Small intestine (tissue), 7 donors: ENCODE data around the gene KLF6. TPM values are rescaled to one million over a fixed set of nuclear protein-coding genes. Genes with fewer than 3 reads are reported as not detected.
A peak's percentile ranks its signal among the peaks of the same experiment; 100 is the strongest.

ENCODE experiments used
- DNase-seq, 2 donors: peaks; one replicate each; pipeline versions ENCODE4 v3.0.0 to v3.0.0-alpha.2; 2013
- FAIRE-seq: peaks from 2 replicates; lab custom pipeline; 2012; peaks lifted over from hg19 to GRCh38; lab: Jason Lieb, UNC
- H3K27ac ChIP-seq, 3 donors: one replicate each; pipeline ENCODE4 v1.5.1; 2013; ENCODE audit warnings: low read length in 2 of 3, mild to moderate bottlenecking in 2 of 3, control low read depth in 1 of 3, inconsistent platforms in 1 of 3, low read depth in 1 of 3, moderate library complexity in 1 of 3
- H3K27me3 ChIP-seq, 3 donors: one replicate each; pipeline ENCODE4 v1.6.1; 2013; ENCODE audit warnings: low read length in 3 of 3, inconsistent platforms in 1 of 3; ENCODE audit not compliant: control insufficient read depth in 3 of 3, insufficient read depth in 3 of 3
- H3K36me3 ChIP-seq, 3 donors: one replicate each; pipeline ENCODE4 v1.6.1; 2013; ENCODE audit warnings: low read length in 3 of 3, inconsistent platforms in 1 of 3, low read depth in 1 of 3, mild to moderate bottlenecking in 1 of 3, moderate library complexity in 1 of 3; ENCODE audit not compliant: control insufficient read depth in 3 of 3, insufficient read depth in 2 of 3
- H3K4me1 ChIP-seq, 3 donors: one replicate each; pipeline ENCODE4 v1.6.1; 2013; ENCODE audit warnings: low read length in 2 of 3, inconsistent platforms in 1 of 3, low read depth in 1 of 3, mild to moderate bottlenecking in 1 of 3, moderate library complexity in 1 of 3; ENCODE audit not compliant: control insufficient read depth in 3 of 3, insufficient read depth in 2 of 3
- H3K4me3 ChIP-seq, 3 donors: one replicate each; pipeline ENCODE4 v1.5.1; 2013; ENCODE audit warnings: low read length in 3 of 3, control low read depth in 1 of 3, inconsistent platforms in 1 of 3, low read depth in 1 of 3, mild to moderate bottlenecking in 1 of 3, moderate library complexity in 1 of 3
- H3K9me3 ChIP-seq, 2 donors: one replicate each; pipeline ENCODE4 v1.6.1; 2013; ENCODE audit warnings: low read depth in 1 of 2, low read length in 1 of 2; ENCODE audit not compliant: control insufficient read depth in 2 of 2, insufficient read depth in 1 of 2
- WGBS, 3 donors: extraction: QIAGEN DNeasy Blood & Tissue Kit; methylation state at CpG; one replicate each; pipeline ENCODE4 v1.1.7; 2013; 5-methylcytosine and 5-hydroxymethylcytosine counted together
- polyA plus RNA-seq, 4 donors: library from polyadenylated mRNA; stranded (reverse) in 3 of 4; unstranded in 1 of 4; fragments of 200-250 nt in 3 of 4; fragments of 120-200 nt in 1 of 4; gene quantifications; one replicate each; pipeline versions ENCODE4 v1.2.1 to v1.2.3, GENCODE V29; 2013
- donor health status: healthy with polysubstance abuse.
- donor health status: control.
- donor health status: control.
- donor health status: Bipolar disorder and iron deficiency.
- donor health status: healthy.

The KLF6 gene
- polyA plus RNA-seq, 4 donors: 47.3 to 97.7 (median 72.1) TPM

GRCh38 chr10:3783316-3783681 lies 1.7 kb downstream of the KLF6 start:
- FAIRE-seq (no peak), DNase-seq (peak; percentile 60 to 88)
- no peaks in the 10 kb centered on the region for H3K9me3 ChIP-seq
- H3K27ac ChIP-seq: peak overlapping the region; percentile 98 to 100 (median 100)
- no peaks in the 10 kb centered on the region for H3K27me3 ChIP-seq
- peaks cover 6 to 41% (median 9%) of the 10 kb centered on the region in 3 donors for H3K4me1 ChIP-seq
- peaks cover 24 to 38% (median 29%) of the 10 kb centered on the region in 3 donors for H3K36me3 ChIP-seq
- WGBS, 3 donors: 0 to 1% (median 0%) methylated on average over 12 of the region's 12 CpGs
- H3K4me3 ChIP-seq: peak overlapping the region; percentile 71 to 99 (median 98)

GRCh38 chr10:3782451-3783315 lies 2.3 kb downstream of the KLF6 start:
- H3K9me3 ChIP-seq: no peaks in the 10 kb centered on the region
- peaks cover 6 to 41% (median 9%) of the 10 kb centered on the region in 3 donors for H3K4me1 ChIP-seq
- peak overlapping the region; percentile 98 to 100 (median 100) for H3K27ac ChIP-seq
- H3K27me3 ChIP-seq: no peaks in the 10 kb centered on the region
- peak; percentile 75 to 94 for DNase-seq
- no peak for FAIRE-seq
- H3K36me3 ChIP-seq: peaks cover 25 to 41% (median 32%) of the 10 kb centered on the region in 3 donors
- H3K4me3 ChIP-seq: peak overlapping the region; percentile 71 to 99 (median 98)
- 2 to 7% (median 2%) methylated on average over 13 of the region's 13 CpGs for whole genome bisulfite sequencing, 3 donors

GRCh38 chr10:3782146-3782450 lies 2.9 kb downstream of the KLF6 start:
- H3K27me3 ChIP-seq: no peaks in the 10 kb centered on the region
- no peak for DNase-seq
- H3K27ac ChIP-seq: peak overlapping the region; percentile 98 to 100 (median 100)
- WGBS, 3 donors: 16 to 29% (median 21%) methylated on average over 8 of the region's 8 CpGs
- H3K9me3 ChIP-seq: no peaks in the 10 kb centered on the region
- FAIRE-seq: no peak
- peak overlapping the region; percentile 71 to 99 (median 98) for H3K4me3 ChIP-seq
- H3K4me1 ChIP-seq: peaks cover 6 to 42% (median 9%) of the 10 kb centered on the region in 3 donors
- peaks cover 25 to 44% (median 32%) of the 10 kb centered on the region in 3 donors for H3K36me3 ChIP-seq

GRCh38 chr10:3781468-3782145 lies 3.4 kb downstream of the KLF6 start:
- 54 to 77% (median 63%) methylated on average over 31 of the region's 31 CpGs for WGBS, 3 donors
- H3K9me3 ChIP-seq: no peaks in the 10 kb centered on the region
- no peak for FAIRE-seq

GRCh38 chr10:3780771-3781467 lies 4.1 kb downstream of the KLF6 start:
- H3K27ac ChIP-seq: peak overlapping the region; percentile 19 to 100 (median 100)
- no peaks in the 10 kb centered on the region for H3K27me3 ChIP-seq
- WGBS, 3 donors: 51 to 68% (median 57%) methylated on average over 16 of the region's 16 CpGs
- DNase-seq (peak in 1 of 2 donors; percentile 34), FAIRE-seq (no peak)
- H3K4me1 ChIP-seq: peaks cover 6 to 46% (median 14%) of the 10 kb centered on the region in 3 donors
- peaks cover 25 to 50% (median 35%) of the 10 kb centered on the region in 3 donors for H3K36me3 ChIP-seq
- H3K4me3 ChIP-seq: peak overlapping the region; percentile 16 to 98 (median 38)
- H3K9me3 ChIP-seq: no peaks in the 10 kb centered on the region

More at GRCh38 chr10:3781468-3782145, 3.4 kb downstream of the KLF6 start:
- Histone ChIP-seq H3K4me3 (peak overlapping the region in 2 of 3 donors; percentile 71 to 98), H3K36me3 (peaks cover 25 to 46% (median 32%) of the 10 kb centered on the region in 3 donors), H3K27me3 (no peaks in the 10 kb centered on the region), H3K4me1 (peaks cover 6 to 45% (median 10%) of the 10 kb centered on the region in 3 donors), H3K27ac (peak overlapping the region; percentile 98 to 100 (median 100))
- peak in 1 of 2 donors; percentile 30 for DNase-seq

- WGBS, 3 donors: 53 to 73% (median 65%) methylated on average over 17 of the region's 17 CpGs
- FAIRE-seq (no peak), DNase-seq (peak in 1 of 2 donors; percentile 36)
- H3K9me3 ChIP-seq: no peaks in the 10 kb centered on the region
- peak overlapping the region; percentile 19 to 100 (median 100) for H3K27ac ChIP-seq
- H3K27me3 ChIP-seq: no peaks in the 10 kb centered on the region
- peak overlapping the region; percentile 16 to 98 (median 21) for H3K4me3 ChIP-seq
- H3K4me1 ChIP-seq: peaks cover 6 to 46% (median 15%) of the 10 kb centered on the region in 3 donors
- H3K36me3 ChIP-seq: peaks cover 25 to 55% (median 38%) of the 10 kb centered on the region in 3 donors
Measured at GRCh38 chr10:3780021-3780770, 4.8 kb downstream of the KLF6 start.

GRCh38 chr10:3779158-3779741 lies 5.8 kb downstream of the KLF6 start:
- Histone ChIP-seq H3K4me3 (peak overlapping the region in 1 of 3 donors; percentile 33), H3K27ac (peak overlapping the region; percentile 5 to 100 (median 65)), H3K4me1 (peaks cover 6 to 46% (median 15%) of the 10 kb centered on the region in 3 donors), H3K36me3 (peaks cover 25 to 63% (median 38%) of the 10 kb centered on the region in 3 donors), H3K9me3 (no peaks in the 10 kb centered on the region), H3K27me3 (no peaks in the 10 kb centered on the region)
- FAIRE-seq (no peak), DNase-seq (peak in 1 of 2 donors; percentile 17)
- 77 to 89% (median 82%) methylated on average over 14 of the region's 14 CpGs for whole genome bisulfite sequencing, 3 donors
